Lower leg skin (tissue), 4 donors: ENCODE data around the gene STRIT1. TPM values are rescaled to one million over a fixed set of nuclear protein-coding genes. Genes with fewer than 3 reads are reported as not detected.

Experiments
- DNase-seq, 2 donors: peaks; one replicate each; pipeline ENCODE4 v3.0.0-alpha.2; 2019; ENCODE audit warnings: low spot score in 2 of 2
- H3K4me3 ChIP-seq: fragments of 200-600 bp; sonication (generic); 2 replicates; pipeline ENCODE4 v1.5.1; 2017; ENCODE audit warnings: mild to moderate bottlenecking, low read depth; ENCODE audit not compliant: poor library complexity, severe bottlenecking
- POLR2A ChIP-seq, 2 donors: fragments of 450-650 bp; IDR thresholded peaks; one replicate each; pipeline ENCODE4 v1.6.1; 2016 to 2017; ENCODE audit warnings: antibody characterized with exemption in 2 of 2, mild to moderate bottlenecking in 1 of 2, moderate library complexity in 1 of 2
- WGBS, 2 donors: methylation state at CpG; one replicate each; pipeline ENCODE4 v1.1.5; 2018; 5-methylcytosine and 5-hydroxymethylcytosine counted together
- intact Hi-C: fragments of 100-400 bp; cut with DNase I; formaldehyde crosslinking; loops from one replicate; pipeline ENCODE4 v1.15.0; 2023; ENCODE audit warnings: low total_unique reads
- total RNA-seq, 4 donors: library from RNA; depleted of rRNA; stranded (reverse); fragments of >200 nt; gene quantifications; one replicate each; pipeline ENCODE4 v1.1.0, GENCODE V29; 2016
- TF ChIP-seq, protein P1 (sequence below), 3 donors: fragments of 450-650 bp; IDR thresholded peaks; one replicate each; pipeline ENCODE4 v1.5.1; 2016; ENCODE audit warnings: antibody characterized with exemption in 3 of 3, mild to moderate bottlenecking in 3 of 3, moderate library complexity in 2 of 3

Gene STRIT1
- total RNA-seq, 4 donors from 2014 or later = 0.42 TPM; not detected in 3

DNA sequence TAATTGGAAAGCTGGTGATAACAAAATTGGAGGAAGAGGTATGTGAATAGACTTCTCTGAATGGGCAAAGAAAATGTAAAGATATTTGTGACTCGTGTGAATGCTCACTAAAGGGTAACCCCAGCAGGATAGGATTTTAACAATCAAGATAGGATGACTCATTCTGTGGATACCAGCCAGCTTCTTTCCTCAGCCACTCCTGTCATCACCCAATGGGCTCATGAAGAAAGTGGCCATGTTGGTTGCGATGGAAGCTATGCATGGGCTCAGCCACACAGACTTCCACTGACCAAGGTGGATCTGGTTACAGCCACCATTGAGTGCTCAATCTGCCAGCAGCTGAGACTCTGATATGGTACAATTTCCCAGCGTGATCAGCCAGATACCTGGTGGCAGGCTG, 40.9 kb downstream of the STRIT1 start:
- WGBS, 2 donors = 76 to 87% methylated on average over 3 of the region's 3 CpGs
- intact Hi-C loops = no loop called here
- TF ChIP-seq, protein P1, sequence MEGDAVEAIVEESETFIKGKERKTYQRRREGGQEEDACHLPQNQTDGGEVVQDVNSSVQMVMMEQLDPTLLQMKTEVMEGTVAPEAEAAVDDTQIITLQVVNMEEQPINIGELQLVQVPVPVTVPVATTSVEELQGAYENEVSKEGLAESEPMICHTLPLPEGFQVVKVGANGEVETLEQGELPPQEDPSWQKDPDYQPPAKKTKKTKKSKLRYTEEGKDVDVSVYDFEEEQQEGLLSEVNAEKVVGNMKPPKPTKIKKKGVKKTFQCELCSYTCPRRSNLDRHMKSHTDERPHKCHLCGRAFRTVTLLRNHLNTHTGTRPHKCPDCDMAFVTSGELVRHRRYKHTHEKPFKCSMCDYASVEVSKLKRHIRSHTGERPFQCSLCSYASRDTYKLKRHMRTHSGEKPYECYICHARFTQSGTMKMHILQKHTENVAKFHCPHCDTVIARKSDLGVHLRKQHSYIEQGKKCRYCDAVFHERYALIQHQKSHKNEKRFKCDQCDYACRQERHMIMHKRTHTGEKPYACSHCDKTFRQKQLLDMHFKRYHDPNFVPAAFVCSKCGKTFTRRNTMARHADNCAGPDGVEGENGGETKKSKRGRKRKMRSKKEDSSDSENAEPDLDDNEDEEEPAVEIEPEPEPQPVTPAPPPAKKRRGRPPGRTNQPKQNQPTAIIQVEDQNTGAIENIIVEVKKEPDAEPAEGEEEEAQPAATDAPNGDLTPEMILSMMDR (IDR thresholded peaks at IDR 0.05) = no peak
- TF ChIP-seq POLR2A (IDR thresholded peaks at IDR 0.05) = no peak
- no peak overlapping the region for H3K4me3 ChIP-seq
- DNase-seq = no peak

DNA sequence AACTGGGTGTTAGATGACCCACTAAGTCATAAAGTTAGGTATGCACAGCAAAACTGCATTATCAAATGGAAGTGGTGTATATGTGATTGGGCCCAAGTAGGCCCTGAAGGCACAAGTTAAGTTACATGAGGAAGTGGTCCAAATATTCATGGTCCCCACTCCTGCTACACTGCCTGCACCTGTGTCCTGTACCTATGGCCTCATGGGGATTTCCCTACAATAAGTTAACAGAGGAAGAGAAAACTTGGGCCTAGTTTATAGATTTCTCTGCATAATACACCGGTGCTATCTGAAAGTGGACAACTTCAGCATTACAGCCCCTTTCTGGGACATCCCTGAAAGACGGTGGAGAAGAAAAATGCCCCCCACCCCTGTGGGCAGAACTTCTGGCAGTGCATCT, 41.5 kb downstream of the STRIT1 start:
- WGBS, 2 donors = 46 to 50% methylated on average over 2 of the region's 2 CpGs
- no peak for DNase-seq
- TF ChIP-seq, protein P1 (IDR thresholded peaks at IDR 0.05) = no peak
- TF ChIP-seq POLR2A (IDR thresholded peaks at IDR 0.05) = no peak
- no peak overlapping the region for H3K4me3 ChIP-seq
- intact Hi-C loops = no loop called here

DNA sequence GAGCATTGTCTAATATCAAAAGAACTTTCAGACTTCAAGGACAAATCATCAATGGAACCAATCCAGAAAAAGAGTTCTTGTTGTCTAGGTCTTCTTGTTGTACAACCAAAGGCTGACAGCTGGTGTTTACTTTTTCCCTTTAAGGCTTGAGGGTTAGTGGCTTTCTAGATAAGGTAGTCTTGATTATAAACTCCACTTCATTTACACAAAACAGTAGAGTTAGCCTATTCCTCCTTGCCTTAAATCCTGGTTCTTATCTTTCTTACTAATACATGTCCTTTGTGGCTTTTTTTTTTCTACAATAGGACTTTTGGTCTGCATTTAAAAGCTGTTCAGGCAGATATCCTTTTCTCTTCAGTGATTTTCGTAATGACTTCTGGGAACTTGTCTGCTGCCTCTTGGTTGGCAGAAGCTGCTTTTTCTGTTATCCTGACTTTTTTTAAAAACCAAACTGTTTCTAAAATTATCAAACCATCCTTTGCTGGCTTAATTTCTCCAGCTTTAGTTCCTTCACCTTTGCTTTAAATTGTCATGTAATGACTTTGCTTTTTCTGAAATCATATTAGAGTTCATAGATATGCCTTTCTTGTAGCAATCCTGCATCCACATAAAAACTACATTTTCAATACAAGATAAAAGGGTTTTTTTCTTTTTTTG, 44.8 kb downstream of the STRIT1 start:
- no peak for DNase-seq
- no peak overlapping the region for H3K4me3 ChIP-seq
- intact Hi-C loops = no loop called here
- WGBS, 2 donors = 77 to 85% methylated on average over 1 of the region's 1 CpG
- TF ChIP-seq, protein P1 (IDR thresholded peaks at IDR 0.05) = no peak
- TF ChIP-seq POLR2A (IDR thresholded peaks at IDR 0.05) = no peak

DNA sequence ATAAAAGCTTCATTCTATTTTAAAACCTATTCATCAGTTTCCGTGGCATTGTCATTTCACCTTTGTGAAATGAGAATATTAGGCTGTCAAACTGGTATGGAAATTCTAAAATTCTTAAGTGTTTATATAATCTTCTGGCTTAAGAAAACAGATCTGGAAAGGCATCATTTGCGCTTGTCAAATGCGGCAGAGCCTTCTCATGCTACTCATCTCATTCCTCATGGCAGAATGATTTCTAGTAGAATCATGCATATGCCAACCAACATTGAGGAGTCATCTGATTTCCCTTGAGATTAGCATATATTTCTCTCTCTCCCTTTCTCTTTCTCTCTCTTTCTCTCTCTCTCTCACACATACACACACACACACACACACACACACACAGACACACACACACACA, 48.8 kb downstream of the STRIT1 start:
- TF ChIP-seq, protein P1 (IDR thresholded peaks at IDR 0.05) = no peak
- TF ChIP-seq POLR2A (IDR thresholded peaks at IDR 0.05) = no peak
- intact Hi-C loops = no loop called here
- no peak overlapping the region for H3K4me3 ChIP-seq
- no peak for DNase-seq
- 72 to 90% methylated on average over 3 of the region's 3 CpGs for WGBS, 2 donors

DNA sequence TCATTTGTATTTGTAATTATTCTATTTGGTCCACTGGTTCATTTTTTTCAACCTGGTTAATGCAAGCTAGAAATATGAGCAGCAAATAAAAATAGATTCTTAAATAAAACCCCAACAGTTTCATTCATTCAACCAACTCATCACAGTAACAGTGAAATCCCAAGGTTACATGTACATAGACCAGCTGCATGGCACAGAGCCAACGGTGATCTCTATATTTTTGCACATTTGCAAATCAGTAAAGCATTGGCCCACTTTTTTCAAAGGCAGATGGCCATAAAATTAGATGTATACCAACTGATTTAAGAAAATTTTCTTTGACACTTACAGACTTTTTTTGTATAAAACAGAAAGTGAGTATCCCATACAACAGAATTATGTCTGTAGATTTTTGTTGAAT, 49.3 kb downstream of the STRIT1 start:
- DNase-seq = no peak
- TF ChIP-seq, protein P1 (IDR thresholded peaks at IDR 0.05) = no peak
- no peak for TF ChIP-seq POLR2A (IDR thresholded peaks at IDR 0.05)
- intact Hi-C loops = no loop called here
- no peak overlapping the region for H3K4me3 ChIP-seq
- WGBS, 2 donors = 33 to 48% methylated on average over 1 of the region's 1 CpG

DNA sequence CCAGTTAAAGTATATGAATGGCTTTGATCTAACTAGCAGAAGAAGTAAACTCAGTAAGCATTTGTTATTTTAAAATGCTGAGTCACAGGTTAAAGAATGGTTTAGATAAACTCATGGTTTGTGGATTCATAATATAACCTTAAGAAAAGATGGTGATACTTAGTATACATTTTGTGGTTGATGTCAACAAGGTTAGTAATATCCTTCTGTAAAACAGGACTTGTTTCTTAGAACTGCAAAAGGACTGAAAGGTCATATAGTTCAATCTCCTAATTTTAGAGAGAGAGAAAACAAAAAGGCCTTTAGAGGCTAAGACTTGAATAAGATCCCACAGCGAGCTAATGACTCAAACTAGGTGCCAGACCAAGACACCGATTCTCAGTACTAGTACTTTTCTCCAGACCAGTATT, 50.0 kb downstream of the STRIT1 start:
- intact Hi-C loops = no loop called here
- no peak for DNase-seq
- TF ChIP-seq POLR2A (IDR thresholded peaks at IDR 0.05) = no peak
- TF ChIP-seq, protein P1 (IDR thresholded peaks at IDR 0.05) = no peak
- no peak overlapping the region for H3K4me3 ChIP-seq
- 89 to 90% methylated on average over 2 of the region's 2 CpGs for WGBS, 2 donors
